Measurements from ENCODE around the gene AIM2. TPM values are rescaled to one million over a fixed set of nuclear protein-coding genes. Genes with fewer than 3 reads are reported as not detected.

AIM2 gene
- total and polyA plus RNA-seq, 2 of the 13 experiments (the other 11 are each of a cell fraction or from before 2014, with no cell fraction given) = not detected

Other genes starting within 250 kb of the AIM2 start
- not detected in 2 replicates for gene MNDA, start 245.4 kb downstream of the AIM2 start, total RNA-seq (2016; rRNA removed; fragmentation: Illumina TruSeq; extraction: Trizol)
- not detected in 2 replicates for gene MNDA, start 245.4 kb downstream of the AIM2 start, polyA plus RNA-seq (2011; rRNA removed)
- gene PYHIN1, start 145.2 kb downstream of the AIM2 start, total RNA-seq (2016; rRNA removed; fragmentation: Illumina TruSeq; extraction: Trizol) = not detected in 2 replicates
- not detected in 2 replicates for gene PYHIN1, start 145.2 kb downstream of the AIM2 start, polyA plus RNA-seq (2011; rRNA removed)
- not detected in 2 replicates for gene IFI16, start 66.9 kb downstream of the AIM2 start, total RNA-seq (2016; rRNA removed; fragmentation: Illumina TruSeq; extraction: Trizol)
- 0.04 TPM in 1 of 2 replicates, not detected in the other for gene IFI16, start 66.9 kb downstream of the AIM2 start, polyA plus RNA-seq (2011; rRNA removed)
- not detected in 2 replicates for gene CADM3, start 94.8 kb upstream of the AIM2 start, total RNA-seq (2016; rRNA removed; fragmentation: Illumina TruSeq; extraction: Trizol)
- gene CADM3, start 94.8 kb upstream of the AIM2 start, polyA plus RNA-seq (2011; rRNA removed) = not detected in 2 replicates
- not detected in 2 replicates for gene ACKR1, start 128.1 kb upstream of the AIM2 start, total RNA-seq (2016; rRNA removed; fragmentation: Illumina TruSeq; extraction: Trizol)
- not detected in 2 replicates for gene ACKR1, start 128.1 kb upstream of the AIM2 start, polyA plus RNA-seq (2011; rRNA removed)
- gene FCER1A, start 225.6 kb upstream of the AIM2 start, total RNA-seq (2016; rRNA removed; fragmentation: Illumina TruSeq; extraction: Trizol) = not detected in 2 replicates
- gene FCER1A, start 225.6 kb upstream of the AIM2 start, polyA plus RNA-seq (2011; rRNA removed) = not detected in 2 replicates